CD4-positive, alpha-beta T cell (primary cell): ENCODE results near the gene TRIM10. TPM values are rescaled to one million over a fixed set of nuclear protein-coding genes. Genes with fewer than 3 reads are reported as not detected.
"Not testable (repeated sequence)": the region's sequence is repeated elsewhere in the genome, so short reads cannot be mapped to it uniquely, and the experiment has no call there.

Experiments used
- ATAC-seq: fragments of 200-7000 bp; cut with Tn5 transposase; one replicate; pipeline ENCODE4 v1.10.0; 2022; ENCODE audit warnings: mild to moderate bottlenecking; ENCODE audit not compliant: poor library complexity
- CTCF ChIA-PET: fragments of 350-600 bp; sonication (Branson Sonifier 250); formaldehyde crosslinking; loops from one replicate; lab custom pipeline; 2021; ENCODE audit warnings: antibody characterized with exemption, inconsistent platforms; lab: Charles Lee
- POLR2A ChIA-PET: fragments of 350-600 bp; sonication (Branson Sonifier 250); formaldehyde crosslinking; loops from one replicate; lab custom pipeline; 2021; ENCODE audit warnings: antibody characterized with exemption, inconsistent platforms; lab: Charles Lee
- DNase-seq, 14 experiments: peaks; one replicate each; pipeline ENCODE4 v3.0.0-alpha.2; 2013 to 2020; ENCODE audit warnings: mixed read lengths in 2 of 14
- H3K27ac ChIP-seq, 2 donors: one replicate each; pipeline versions ENCODE4 v1.5.1 to v1.7.0; 2013; ENCODE audit warnings: low read length in 2 of 2, low read depth in 1 of 2, mild to moderate bottlenecking in 1 of 2
- H3K27me3 ChIP-seq, 2 experiments: 1 replicate in 1 of 2; 2 replicates in 1 of 2; pipeline versions ENCODE4 v1.6.1 to v1.7.0; 2013; ENCODE audit warnings: low read length in 2 of 2, control low read depth in 1 of 2, mild to moderate bottlenecking in 1 of 2, moderate library complexity in 1 of 2; ENCODE audit not compliant: insufficient read depth in 2 of 2, control insufficient read depth in 1 of 2
- H3K36me3 ChIP-seq: one replicate; pipeline ENCODE4 v1.6.1; 2013; ENCODE audit warnings: low read length, control low read depth; ENCODE audit not compliant: insufficient read depth
- H3K4me1 ChIP-seq: one replicate; pipeline ENCODE4 v1.6.1; 2013; ENCODE audit warnings: low read length, control low read depth; ENCODE audit not compliant: insufficient read depth
- H3K4me3 ChIP-seq: one replicate; pipeline ENCODE4 v1.5.1; 2013; ENCODE audit warnings: mild to moderate bottlenecking, low read length, moderate library complexity
- H3K9me3 ChIP-seq, 2 experiments: 1 replicate in 1 of 2; 2 replicates in 1 of 2; pipeline versions ENCODE4 v1.6.1 to v1.7.0; 2013; ENCODE audit warnings: low read length in 2 of 2, mild to moderate bottlenecking in 2 of 2, control low read depth in 1 of 2, moderate library complexity in 1 of 2; ENCODE audit not compliant: control insufficient read depth in 1 of 2, insufficient read depth in 1 of 2
- H3K27ac Mint-ChIP-seq: one replicate; pipeline ENCODE4 v1.8.0; 2020; ENCODE audit warnings: mixed read lengths
- H3K27me3 Mint-ChIP-seq: one replicate; pipeline ENCODE4 v1.8.0; 2021; ENCODE audit warnings: mixed read lengths
- H3K36me3 Mint-ChIP-seq: one replicate; pipeline ENCODE4 v1.8.0; 2021; ENCODE audit warnings: low read depth, mixed read lengths
- H3K4me1 Mint-ChIP-seq: one replicate; pipeline ENCODE4 v1.8.0; 2021; ENCODE audit warnings: low read depth, mixed read lengths
- H3K4me3 Mint-ChIP-seq: one replicate; pipeline ENCODE4 v1.8.0; 2020; ENCODE audit warnings: mild to moderate bottlenecking, mixed read lengths
- H3K9me3 Mint-ChIP-seq: one replicate; pipeline ENCODE4 v1.8.0; 2020; ENCODE audit warnings: mixed read lengths
- CTCF ChIP-seq: fragments of 200-600 bp; IDR thresholded peaks from one replicate; pipeline ENCODE4 v1.8.0; 2022; ENCODE audit warnings: antibody characterized with exemption, mild to moderate bottlenecking
- intact Hi-C, 2 experiments: fragments of 100-400 bp; cut with DNase I in 1 of 2; cut with micrococcal nuclease in 1 of 2; formaldehyde crosslinking; loops; one replicate each; pipeline versions ENCODE4 v1.15.1 to v1.9.0; 2023 to 2025; cut with DNase I, micrococcal nuclease
- total RNA-seq, 174 experiments: library from RNA in 2 of 174; stranded (reverse) in 2 of 174; gene quantifications; one replicate each; pipeline ENCODE4 v1.2.3 and lab custom pipeline; 2021 to 2026

Gene TRIM10
- total RNA-seq, 2 experiments from 2014 or later: not detected

- Histone ChIP-seq H3K9me3 (no peaks in the 10 kb centered on the region), H3K27ac (no peak overlapping the region), H3K27me3 (peaks cover 0 to 10% of the 10 kb centered on the region in 2 experiments), H3K36me3 (no peaks in the 10 kb centered on the region), H3K4me3 (no peak overlapping the region), H3K4me1 (no peaks in the 10 kb centered on the region)
- intact Hi-C loops: no loop called here
- ChIA-PET POLR2A (no interaction called here), CTCF (interaction anchor here (1.3 kb wide), 1 partner anchor 13 kb away, joined by 3 read pairs; no protein-coding TSS in a partner anchor)
- Mint-ChIP-seq H3K36me3 (no peaks in the 10 kb centered on the region), H3K9me3 (no peaks in the 10 kb centered on the region), H3K27me3 (peaks cover 70% of the 10 kb centered on the region), H3K4me1 (no peaks in the 10 kb centered on the region), H3K27ac (no peak overlapping the region), H3K4me3 (no peak overlapping the region)
- ATAC-seq (no peak), DNase-seq (no peak)
- no peak for TF ChIP-seq CTCF
Observed at GRCh38 chr6:30143780-30144179, 17.2 kb downstream of the TRIM10 start.

- ChIA-PET POLR2A (no interaction called here), CTCF (interaction anchor here (1.3 kb wide), 1 partner anchor 11 kb away, joined by 3 read pairs; no protein-coding TSS in a partner anchor)
- Mint-ChIP-seq H3K4me3 (no peak overlapping the region), H3K9me3 (no peaks in the 10 kb centered on the region), H3K4me1 (no peaks in the 10 kb centered on the region), H3K36me3 (no peaks in the 10 kb centered on the region), H3K27ac (no peak overlapping the region), H3K27me3 (peaks cover 73% of the 10 kb centered on the region)
- Histone ChIP-seq H3K9me3 (no peaks in the 10 kb centered on the region), H3K27me3 (peaks cover 0 to 7% of the 10 kb centered on the region in 2 experiments), H3K27ac (no peak overlapping the region), H3K4me1 (no peaks in the 10 kb centered on the region), H3K36me3 (no peaks in the 10 kb centered on the region), H3K4me3 (no peak overlapping the region)
- no peak for ATAC-seq
- no peak for DNase-seq
- intact Hi-C loops: no loop called here
- TF ChIP-seq CTCF: no peak
Observed at GRCh38 chr6:30142665-30143064, 18.3 kb downstream of the TRIM10 start.

- POLR2A ChIA-PET, H3K9me3 Mint-ChIP-seq, H3K4me3 Mint-ChIP-seq, H3K36me3 ChIP-seq, H3K4me1 ChIP-seq, H3K4me3 ChIP-seq, H3K27ac Mint-ChIP-seq, DNase-seq, H3K4me1 Mint-ChIP-seq, H3K36me3 Mint-ChIP-seq, intact Hi-C loops, H3K27ac ChIP-seq, H3K27me3 ChIP-seq, H3K9me3 ChIP-seq, ATAC-seq: not testable (repeated sequence)
- H3K27me3 Mint-ChIP-seq: peaks cover 69% of the 10 kb centered on the region
- CTCF ChIA-PET: interaction anchor here (1.6 kb wide), 1 partner anchor 9 kb away, joined by 8 read pairs; no protein-coding TSS in a partner anchor
Observed at GRCh38 chr6:30140240-30140639, 20.8 kb downstream of the TRIM10 start.
